ENCODE results near the gene SNX22. TPM values are rescaled to one million over a fixed set of nuclear protein-coding genes. Genes with fewer than 3 reads are reported as not detected.
"Not testable (repeated sequence)": the region's sequence is repeated elsewhere in the genome, so short reads cannot be mapped to it uniquely, and the experiment has no call there.

Gene SNX22
- total and polyA plus RNA-seq, 12 donors: 0.66 to 10.0 (median 1.6) TPM

DNA sequence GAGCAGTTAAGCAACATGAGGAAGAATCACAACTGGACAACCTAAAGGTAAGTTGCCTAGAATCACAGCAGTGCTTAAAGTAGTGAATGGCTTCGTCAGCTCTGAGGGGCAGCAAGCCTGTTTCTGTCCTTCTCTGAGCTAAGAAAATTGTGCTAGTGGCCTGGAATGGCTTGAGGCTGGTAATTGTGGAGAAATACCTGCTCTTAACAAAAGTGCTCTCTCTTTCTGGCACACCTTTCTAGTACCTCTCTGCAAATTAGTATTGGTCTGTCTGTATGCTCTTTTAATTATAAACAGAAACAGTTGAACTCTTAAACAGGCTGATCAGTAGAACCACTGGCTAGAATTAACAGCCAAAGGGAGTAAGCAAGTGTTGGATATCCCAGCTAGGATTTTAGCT, 44.2 kb upstream of the SNX22 start:
- intact Hi-C loops (cut with DNase I): loop anchor here in 1 of 10 donors (5.0 kb wide), 1 partner anchor 45 kb away; the partner anchor contains the start of gene SNX22
- no peaks in the 10 kb centered on the region for H3K9me3 ChIP-seq
- peaks cover 0 to 98% (median 65%) of the 10 kb centered on the region in 9 donors for H3K4me1 ChIP-seq
- H3K27ac ChIP-seq: peak overlapping the region in 2 of 10 donors; percentile 28 to 43
- H3K4me3 ChIP-seq: no peak overlapping the region
- WGBS, 2 donors: 92 to 96% methylated on average over 1 of the region's 1 CpG
- DNase-seq: no peak
- TF ChIP-seq, protein P1, sequence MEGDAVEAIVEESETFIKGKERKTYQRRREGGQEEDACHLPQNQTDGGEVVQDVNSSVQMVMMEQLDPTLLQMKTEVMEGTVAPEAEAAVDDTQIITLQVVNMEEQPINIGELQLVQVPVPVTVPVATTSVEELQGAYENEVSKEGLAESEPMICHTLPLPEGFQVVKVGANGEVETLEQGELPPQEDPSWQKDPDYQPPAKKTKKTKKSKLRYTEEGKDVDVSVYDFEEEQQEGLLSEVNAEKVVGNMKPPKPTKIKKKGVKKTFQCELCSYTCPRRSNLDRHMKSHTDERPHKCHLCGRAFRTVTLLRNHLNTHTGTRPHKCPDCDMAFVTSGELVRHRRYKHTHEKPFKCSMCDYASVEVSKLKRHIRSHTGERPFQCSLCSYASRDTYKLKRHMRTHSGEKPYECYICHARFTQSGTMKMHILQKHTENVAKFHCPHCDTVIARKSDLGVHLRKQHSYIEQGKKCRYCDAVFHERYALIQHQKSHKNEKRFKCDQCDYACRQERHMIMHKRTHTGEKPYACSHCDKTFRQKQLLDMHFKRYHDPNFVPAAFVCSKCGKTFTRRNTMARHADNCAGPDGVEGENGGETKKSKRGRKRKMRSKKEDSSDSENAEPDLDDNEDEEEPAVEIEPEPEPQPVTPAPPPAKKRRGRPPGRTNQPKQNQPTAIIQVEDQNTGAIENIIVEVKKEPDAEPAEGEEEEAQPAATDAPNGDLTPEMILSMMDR (IDR thresholded peaks at IDR 0.05): no peak
- peaks cover 0 to 1% (median 0%) of the 10 kb centered on the region in 9 donors for H3K36me3 ChIP-seq
- ATAC-seq: no peak
- no peaks in the 10 kb centered on the region for H3K27me3 ChIP-seq

DNA sequence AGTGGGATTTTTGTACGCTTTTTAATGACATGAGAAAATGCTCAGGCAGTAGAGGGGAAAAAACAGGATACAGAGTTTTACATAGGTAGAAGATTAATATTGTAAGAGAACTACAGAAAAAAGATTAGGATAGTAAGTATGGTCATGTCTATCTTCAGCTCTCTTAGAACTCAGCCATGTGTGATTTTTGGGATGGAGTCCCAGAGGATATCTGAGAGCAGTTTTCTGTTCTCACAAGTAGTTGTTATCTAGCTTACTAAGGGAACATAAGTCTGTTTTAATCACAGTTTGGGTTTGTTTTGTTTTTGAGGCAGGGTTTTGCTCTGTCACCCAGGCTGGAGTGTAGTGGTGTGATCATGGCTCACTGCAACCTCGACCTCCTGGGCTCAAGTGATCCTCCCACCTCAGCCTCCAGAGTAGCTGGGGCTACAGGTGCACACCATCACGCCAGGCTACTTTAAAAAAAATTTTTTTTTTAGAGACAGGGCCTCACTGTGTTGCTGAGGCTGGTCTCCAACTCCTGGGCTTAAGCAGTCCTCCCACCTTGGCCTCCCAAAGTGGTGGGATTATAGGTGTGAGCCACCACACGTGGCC, 41.3 kb upstream of the SNX22 start:
- DNase-seq; H3K4me3 ChIP-seq; H3K27me3 ChIP-seq; H3K9me3 ChIP-seq; intact Hi-C loops (cut with DNase I): not testable (repeated sequence)
- Histone ChIP-seq H3K27ac (peak overlapping the region in 3 of 10 donors; percentile 3 to 39 (median 4)), H3K4me1 (peaks cover 0 to 83% (median 61%) of the 10 kb centered on the region in 9 donors), H3K36me3 (peaks cover 0 to 30% (median 23%) of the 10 kb centered on the region in 9 donors)
- peak in 6 of 8 donors; percentile 9 to 59 (median 42) for ATAC-seq
- WGBS, 2 donors: 80% methylated on average over 4 of the region's 4 CpGs

DNA sequence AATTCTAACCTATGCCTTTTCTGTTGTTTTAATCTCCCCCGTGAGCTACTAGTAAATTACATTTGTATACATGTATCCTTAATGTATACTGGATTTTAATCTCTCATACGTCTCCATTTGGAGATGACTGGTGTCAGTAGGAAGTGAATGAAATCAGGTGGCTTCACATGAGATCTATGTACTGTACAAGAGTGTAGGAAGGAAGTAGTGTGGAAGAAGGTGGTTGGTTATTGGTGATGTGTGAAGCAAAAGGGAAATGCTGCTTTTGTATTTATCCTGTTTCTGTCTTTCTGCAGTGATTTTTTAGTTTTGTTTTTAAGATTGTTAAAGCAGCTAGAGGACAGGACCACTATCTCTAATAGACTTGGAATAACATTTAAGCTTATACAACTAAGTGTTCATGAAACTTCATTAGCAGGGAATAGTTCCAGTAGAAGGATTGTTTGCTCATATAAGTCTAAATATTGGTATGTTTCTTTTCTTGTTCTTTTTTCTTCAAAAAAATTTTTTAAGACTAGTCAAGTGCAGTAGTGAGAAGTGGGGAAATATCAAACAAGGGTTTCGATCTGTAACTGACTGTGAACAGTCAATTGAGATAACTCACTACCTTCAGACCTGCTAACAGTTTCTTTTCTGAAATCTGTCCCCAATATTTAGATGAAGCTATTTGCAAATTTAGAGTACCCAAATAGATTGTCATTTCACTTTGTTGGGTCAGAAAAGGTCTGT, 40.4 kb upstream of the SNX22 start:
- no peak for ATAC-seq
- 76 to 80% methylated on average over 3 of the region's 3 CpGs for WGBS, 2 donors
- TF ChIP-seq, protein P1 (IDR thresholded peaks at IDR 0.05): no peak
- intact Hi-C loops (cut with DNase I): no loop called here
- H3K27me3 ChIP-seq: no peaks in the 10 kb centered on the region
- H3K4me1 ChIP-seq: peaks cover 0 to 74% (median 52%) of the 10 kb centered on the region in 9 donors
- peak overlapping the region in 2 of 10 donors; percentile 3 to 22 for H3K27ac ChIP-seq
- H3K4me3 ChIP-seq: no peak overlapping the region
- no peaks in the 10 kb centered on the region for H3K9me3 ChIP-seq
- peaks cover 0 to 39% (median 32%) of the 10 kb centered on the region in 9 donors for H3K36me3 ChIP-seq
- DNase-seq: no peak

DNA sequence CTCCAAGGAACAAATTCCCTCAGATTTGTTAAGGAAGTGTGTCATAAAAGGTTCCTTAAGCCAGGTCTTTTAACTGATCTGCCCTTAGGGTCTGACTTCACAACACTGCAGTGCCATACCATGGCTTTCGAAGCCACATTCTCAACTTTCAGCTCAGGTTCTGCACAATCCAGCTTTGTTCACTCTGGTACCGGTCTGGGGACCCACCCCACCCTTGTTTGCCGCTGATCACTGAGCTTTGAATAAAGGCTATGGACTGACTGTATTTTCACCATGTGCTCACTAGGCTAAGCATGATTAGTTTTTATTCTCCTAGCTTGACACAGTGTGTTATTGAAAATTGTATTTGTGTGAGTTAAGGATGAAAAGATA, 39.9 kb upstream of the SNX22 start:
- DNase-seq (no peak), ATAC-seq (peak in 2 of 8 donors; percentile 19 to 20)
- Histone ChIP-seq H3K27me3 (no peaks in the 10 kb centered on the region), H3K36me3 (peaks cover 0 to 44% (median 36%) of the 10 kb centered on the region in 9 donors), H3K9me3 (no peaks in the 10 kb centered on the region), H3K4me3 (no peak overlapping the region), H3K27ac (peak overlapping the region in 1 of 10 donors; percentile 22), H3K4me1 (peaks cover 0 to 68% (median 52%) of the 10 kb centered on the region in 9 donors)
- TF ChIP-seq, protein P1 (IDR thresholded peaks at IDR 0.05): no peak
- intact Hi-C loops (cut with DNase I): no loop called here
- 93% methylated on average over 3 of the region's 3 CpGs for WGBS, 2 donors
